Nephron progenitor cell (in vitro differentiated cells): ENCODE results near the gene ZNF628.

ENCODE experiments used
- DNase-seq: peaks from one replicate; pipeline ENCODE4 v3.0.0; 2021
- H3K27ac Mint-ChIP-seq: 2 replicates; pipeline ENCODE4 v1.8.0; 2021; ENCODE audit warnings: mild to moderate bottlenecking, moderate library complexity, mixed read lengths
- H3K27me3 Mint-ChIP-seq: 2 replicates; pipeline ENCODE4 v1.8.0; 2021; ENCODE audit warnings: mild to moderate bottlenecking, low read depth, mixed read lengths; ENCODE audit not compliant: poor library complexity
- H3K36me3 Mint-ChIP-seq: 2 replicates; pipeline ENCODE4 v1.8.0; 2021; ENCODE audit warnings: low read depth, mixed read lengths
- H3K4me1 Mint-ChIP-seq: 2 replicates; pipeline ENCODE4 v1.8.0; 2021; ENCODE audit warnings: mixed read lengths
- H3K4me3 Mint-ChIP-seq: 2 replicates; pipeline ENCODE4 v1.8.0; 2021; ENCODE audit warnings: mild to moderate bottlenecking, moderate library complexity, mixed read lengths
- H3K9me3 Mint-ChIP-seq: 2 replicates; pipeline ENCODE4 v1.8.0; 2021; ENCODE audit warnings: mild to moderate bottlenecking, moderate library complexity, mixed read lengths
- CTCF ChIP-seq: fragments of 200-600 bp; sonication (generic); IDR thresholded peaks from 2 replicates; pipeline ENCODE4 v1.5.0; 2021; ENCODE audit warnings: antibody characterized with exemption

ZNF628 gene

GRCh38 chr19:55525289-55526101, 49.1 kb downstream of the ZNF628 start:
- no peaks in the 10 kb centered on the region for H3K9me3 Mint-ChIP-seq
- no peak for TF ChIP-seq CTCF
- peaks cover 21% of the 10 kb centered on the region for H3K4me1 Mint-ChIP-seq
- H3K27me3 Mint-ChIP-seq = peaks cover 10% of the 10 kb centered on the region
- H3K27ac Mint-ChIP-seq = peak overlapping the region; percentile 96
- H3K36me3 Mint-ChIP-seq = peaks cover 4% of the 10 kb centered on the region
- DNase-seq = no peak
- no peak overlapping the region for H3K4me3 Mint-ChIP-seq

GRCh38 chr19:55526216-55527196, 50.1 kb downstream of the ZNF628 start:
- Mint-ChIP-seq H3K9me3 (no peaks in the 10 kb centered on the region), H3K36me3 (peaks cover 4% of the 10 kb centered on the region), H3K27ac (no peak overlapping the region), H3K4me1 (peaks cover 14% of the 10 kb centered on the region), H3K4me3 (no peak overlapping the region), H3K27me3 (peaks cover 10% of the 10 kb centered on the region)
- no peak for TF ChIP-seq CTCF
- DNase-seq = peak; percentile 48

- TF ChIP-seq CTCF = no peak
- peaks cover 10% of the 10 kb centered on the region for H3K27me3 Mint-ChIP-seq
- H3K4me3 Mint-ChIP-seq = no peak overlapping the region
- H3K4me1 Mint-ChIP-seq = peaks cover 6% of the 10 kb centered on the region
- H3K9me3 Mint-ChIP-seq = no peaks in the 10 kb centered on the region
- no peak for DNase-seq
- peaks cover 4% of the 10 kb centered on the region for H3K36me3 Mint-ChIP-seq
- H3K27ac Mint-ChIP-seq = no peak overlapping the region
Observed at GRCh38 chr19:55527197-55528029, 51.0 kb downstream of the ZNF628 start.

- TF ChIP-seq CTCF = no peak
- Mint-ChIP-seq H3K4me3 (no peak overlapping the region), H3K36me3 (peaks cover 4% of the 10 kb centered on the region), H3K27ac (no peak overlapping the region), H3K9me3 (no peaks in the 10 kb centered on the region), H3K4me1 (peaks cover 6% of the 10 kb centered on the region), H3K27me3 (peaks cover 6% of the 10 kb centered on the region)
- no peak for DNase-seq
Observed at GRCh38 chr19:55528030-55528803, 51.8 kb downstream of the ZNF628 start.

GRCh38 chr19:55529636-55530234, 53.3 kb downstream of the ZNF628 start:
- H3K27me3 Mint-ChIP-seq = no peaks in the 10 kb centered on the region
- no peak for DNase-seq
- H3K27ac Mint-ChIP-seq = no peak overlapping the region
- H3K9me3 Mint-ChIP-seq = no peaks in the 10 kb centered on the region
- H3K36me3 Mint-ChIP-seq = no peaks in the 10 kb centered on the region
- H3K4me1 Mint-ChIP-seq = peaks cover 9% of the 10 kb centered on the region
- H3K4me3 Mint-ChIP-seq = no peak overlapping the region
- no peak for TF ChIP-seq CTCF
